Renal cortex interstitium (tissue), 11 donors: Measurements from ENCODE around the gene MAIP1. TPM values are rescaled to one million over a fixed set of nuclear protein-coding genes. Genes with fewer than 3 reads are reported as not detected.

Source experiments
- DNase-seq, 11 donors: peaks; one replicate each; pipeline ENCODE4 v3.0.0-alpha.2; 2013; ENCODE audit warnings: low read depth in 9 of 11, low spot score in 4 of 11; ENCODE audit errors: extremely low read depth in 1 of 11
- polyA plus RNA-seq, 3 donors: library from polyadenylated mRNA; unstranded; fragments of 120-200 nt; gene quantifications; one replicate each; pipeline ENCODE4 v1.2.1, GENCODE V29; 2013; ENCODE audit not compliant: insufficient read length in 3 of 3

MAIP1 gene
- polyA plus RNA-seq, 3 donors = 29.2 to 40.1 (median 31.1) TPM

- DNase-seq = peak in 10 of 11 donors; percentile 59 to 80 (median 72)
Observed at GRCh38 chr2:199979832-199980628, 24.6 kb downstream of the MAIP1 start.

- DNase-seq = no peak
Observed at GRCh38 chr2:199982126-199982843, 26.9 kb downstream of the MAIP1 start.

GRCh38 chr2:199983534-199983933, 28.2 kb downstream of the MAIP1 start:
- DNase-seq = no peak

- no peak for DNase-seq
Observed at GRCh38 chr2:199984159-199984558, 28.8 kb downstream of the MAIP1 start.

DNA sequence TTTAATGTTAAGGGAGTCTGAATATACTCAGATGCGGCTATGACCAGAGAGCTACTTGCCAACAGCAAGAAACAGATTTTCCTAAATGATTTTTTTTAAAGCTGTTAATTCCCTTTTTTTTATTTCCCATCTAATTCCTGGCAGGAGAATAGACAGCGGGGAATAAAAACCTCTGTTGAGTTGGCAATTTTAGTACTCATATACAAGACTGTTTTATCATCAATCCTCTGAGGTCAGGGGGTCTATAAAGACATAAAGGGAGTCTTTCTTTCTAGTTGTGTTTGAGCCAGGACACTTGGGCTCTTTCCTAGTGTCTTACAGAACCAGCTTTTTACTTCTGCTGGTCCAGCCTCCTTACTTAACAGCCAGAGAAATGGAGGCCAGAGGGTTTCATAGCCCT, 29.4 kb downstream of the MAIP1 start:
- peak in 6 of 11 donors; percentile 24 to 63 (median 47) for DNase-seq

GRCh38 chr2:199985625-199986207, 30.3 kb downstream of the MAIP1 start:
- DNase-seq = peak in 4 of 11 donors; percentile 30 to 57 (median 43)

GRCh38 chr2:199987586-199987985, 32.2 kb downstream of the MAIP1 start:
- DNase-seq = no peak

GRCh38 chr2:199988151-199988550, 32.8 kb downstream of the MAIP1 start:
- DNase-seq = no peak

DNA sequence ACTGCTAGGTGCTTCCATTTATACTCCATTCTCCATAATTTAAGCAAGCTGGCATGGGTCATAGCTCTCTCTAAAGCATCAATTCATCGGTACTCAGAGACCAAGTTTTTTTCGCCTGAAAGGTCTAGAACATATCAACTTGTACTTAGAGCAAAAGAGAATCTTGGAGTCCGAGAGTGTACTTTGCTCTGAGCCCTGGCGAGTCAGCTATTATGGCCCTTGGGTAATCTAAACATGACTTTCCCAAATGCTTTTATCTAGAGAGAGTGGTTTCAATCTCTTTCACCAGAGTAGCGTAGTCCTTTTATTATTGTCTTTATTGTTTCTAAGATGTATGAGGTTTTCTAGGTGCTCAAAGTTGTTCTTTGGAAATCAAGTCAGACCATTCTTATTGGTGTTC, 34.4 kb downstream of the MAIP1 start:
- no peak for DNase-seq

DNA sequence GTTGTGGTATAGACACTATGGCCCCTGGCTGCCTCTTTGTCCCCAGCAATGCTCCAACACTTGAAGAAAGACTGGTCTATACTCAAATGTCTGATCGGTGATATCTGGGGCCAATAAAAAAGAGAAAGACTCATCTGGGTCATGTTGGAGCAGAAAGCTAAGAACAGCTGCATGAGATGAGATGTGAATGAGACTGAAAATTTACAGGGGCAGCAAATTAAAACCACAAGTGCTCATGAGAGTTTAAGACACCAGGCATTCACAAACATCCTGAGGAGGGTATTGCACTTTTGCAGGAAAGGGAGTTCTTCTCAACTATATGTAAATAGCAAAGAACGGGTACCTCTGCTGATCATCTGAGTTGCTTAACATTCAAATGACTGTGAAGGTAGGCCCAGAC, 36.3 kb downstream of the MAIP1 start:
- DNase-seq = no peak

DNA sequence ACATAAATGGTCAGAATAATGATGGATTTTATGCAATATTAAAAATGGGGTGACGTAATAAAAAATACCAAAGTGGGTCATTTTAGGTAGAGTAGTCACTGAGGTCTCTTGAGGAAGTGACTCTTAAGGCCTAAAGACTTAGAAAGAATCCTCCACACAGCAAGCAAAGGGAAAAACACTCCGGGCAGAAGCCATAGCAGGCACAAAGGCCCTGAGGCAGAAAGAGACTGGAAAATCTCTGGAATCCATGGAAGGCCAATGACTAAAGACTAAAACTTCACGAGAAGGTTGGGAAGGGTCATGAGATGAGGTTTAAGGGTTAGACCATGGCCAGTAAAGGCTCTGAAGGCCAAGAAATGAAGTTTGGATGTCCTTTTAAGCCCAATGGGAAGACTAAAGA, 36.9 kb downstream of the MAIP1 start:
- no peak for DNase-seq

GRCh38 chr2:199994371-199994770, 39.0 kb downstream of the MAIP1 start:
- no peak for DNase-seq

DNA sequence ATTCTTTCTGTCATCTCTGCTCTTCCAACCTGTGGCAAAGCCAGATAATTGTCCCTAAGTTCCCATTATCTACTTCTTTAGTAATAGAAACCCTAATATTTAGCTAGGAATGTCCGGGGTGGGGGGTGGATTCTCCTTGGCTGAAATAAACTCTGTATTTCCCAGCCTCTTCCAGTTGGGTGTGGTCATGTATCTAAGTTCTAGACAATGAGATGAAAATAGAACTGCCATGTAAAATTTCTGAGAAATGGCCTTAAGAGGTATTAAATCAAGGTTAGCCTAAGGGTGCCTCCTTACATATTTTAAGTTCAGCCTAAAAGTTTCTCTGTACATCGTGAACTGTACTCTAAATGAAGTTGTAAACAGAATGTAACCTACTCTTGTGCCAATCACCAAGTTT, 39.5 kb downstream of the MAIP1 start:
- DNase-seq = no peak

DNA sequence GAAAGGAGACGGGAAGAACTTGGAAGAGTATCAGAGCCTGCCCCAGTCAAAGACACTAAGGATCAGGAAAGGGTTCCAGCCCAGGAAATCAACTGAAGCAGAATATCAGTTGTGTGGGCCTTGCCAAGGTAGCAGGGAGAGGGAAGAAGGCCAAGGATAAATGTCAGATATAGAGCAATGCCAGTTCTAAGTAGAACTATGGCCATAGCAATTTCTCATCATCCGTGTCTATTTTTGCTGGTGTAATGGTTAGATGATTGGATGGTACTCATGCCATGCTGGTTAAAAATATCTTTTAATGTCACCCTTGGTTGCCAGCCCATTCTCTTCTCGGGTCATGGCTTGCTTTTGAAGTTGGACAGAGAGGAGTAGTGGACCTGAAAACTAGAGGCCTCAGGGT, 41.9 kb downstream of the MAIP1 start:
- DNase-seq = no peak

DNA sequence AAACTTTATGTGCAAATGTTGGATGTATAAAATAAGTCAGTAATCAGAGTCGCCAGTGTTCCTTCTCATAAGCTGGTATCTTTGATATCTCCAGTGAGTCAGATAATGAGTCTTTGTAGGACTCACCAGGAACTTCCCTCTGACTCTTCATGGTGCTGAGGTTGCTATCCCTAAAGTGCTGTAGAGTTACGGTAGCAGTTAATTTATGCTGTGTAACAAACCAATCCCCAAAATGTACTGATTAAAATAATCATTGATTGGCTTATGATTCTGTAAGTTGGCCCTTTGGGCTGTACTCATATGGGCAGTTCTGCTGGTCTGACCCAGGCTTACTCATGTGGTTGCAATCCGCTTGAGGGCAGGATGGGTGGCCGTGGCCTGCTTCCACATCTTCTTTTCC, 43.8 kb downstream of the MAIP1 start:
- DNase-seq = no peak

GRCh38 chr2:200000444-200001163, 45.2 kb downstream of the MAIP1 start:
- DNase-seq = no peak

GRCh38 chr2:200003444-200003843, 48.1 kb downstream of the MAIP1 start:
- no peak for DNase-seq

DNA sequence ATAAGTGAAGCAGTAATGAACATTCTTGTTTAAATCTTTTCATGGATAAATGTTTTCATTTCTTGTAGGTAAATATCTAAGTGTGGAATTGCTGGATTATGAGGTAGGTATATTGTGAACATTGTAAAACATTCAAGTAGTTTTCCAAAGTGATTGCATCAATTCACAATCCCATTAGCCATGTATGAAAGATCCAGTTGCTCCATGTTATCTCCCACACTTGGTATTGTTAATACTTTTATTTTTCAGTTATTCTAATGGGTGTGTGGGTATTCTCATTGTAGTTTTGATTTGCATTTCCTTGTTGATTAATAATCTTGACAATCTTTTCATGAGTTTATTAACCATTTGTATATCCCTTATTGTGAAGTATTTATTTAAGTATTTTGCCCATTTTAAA, 50.3 kb downstream of the MAIP1 start:
- DNase-seq = no peak

DNA sequence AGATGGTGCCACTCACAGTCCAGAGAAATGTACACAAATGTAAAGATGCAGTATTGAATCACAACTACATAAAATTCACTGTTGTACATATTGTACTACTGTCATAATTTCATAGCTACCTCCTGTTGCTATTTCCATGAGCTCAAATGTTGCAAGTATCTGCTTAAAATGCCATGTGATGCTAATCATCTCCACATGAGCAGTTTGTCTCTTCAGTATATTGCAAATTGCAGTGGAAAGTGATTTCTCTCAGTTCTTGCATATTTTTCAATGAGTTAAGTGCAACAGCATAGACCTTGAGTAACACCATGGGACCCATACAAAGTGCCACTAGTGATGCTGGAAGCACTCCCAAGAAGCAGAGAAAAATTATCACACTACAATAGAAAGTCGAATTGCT, 51.9 kb downstream of the MAIP1 start:
- DNase-seq = no peak

DNA sequence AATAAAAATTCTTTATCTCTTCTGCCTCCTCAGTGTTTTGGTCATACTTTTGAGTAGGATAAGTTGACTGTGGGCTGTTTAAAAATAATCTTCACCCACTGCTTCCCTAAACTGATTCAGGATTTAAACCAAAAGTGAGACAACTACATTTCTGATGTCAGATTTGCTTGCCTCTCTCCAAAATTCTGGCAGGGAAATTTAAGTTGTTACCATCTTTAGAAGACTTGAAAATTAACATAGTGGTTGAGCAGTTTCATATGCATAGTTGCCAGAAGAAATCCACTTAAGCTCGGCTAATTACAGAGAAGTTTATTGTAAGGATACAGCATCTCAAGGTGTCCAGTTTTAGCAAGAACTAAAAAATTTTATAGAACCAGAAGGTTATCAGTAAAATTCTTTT, 57.0 kb downstream of the MAIP1 start:
- no peak for DNase-seq
